Tongue (tissue), 2 donors: ENCODE measurements around the gene CLEC1B. TPM values are rescaled to one million over a fixed set of nuclear protein-coding genes. Genes with fewer than 3 reads are reported as not detected.
"Not testable (repeated sequence)": the region's sequence is repeated elsewhere in the genome, so short reads cannot be mapped to it uniquely, and the experiment has no call there.

Source experiments
- DNase-seq: peaks from one replicate; pipeline ENCODE4 v3.0.0-alpha.2; 2015
- total RNA-seq: library from RNA; depleted of rRNA; stranded (reverse); fragments of >200 nt; gene quantifications from one replicate; pipeline ENCODE4 v1.2.3, GENCODE V29; 2014

Gene CLEC1B
- not detected for total RNA-seq

DNA sequence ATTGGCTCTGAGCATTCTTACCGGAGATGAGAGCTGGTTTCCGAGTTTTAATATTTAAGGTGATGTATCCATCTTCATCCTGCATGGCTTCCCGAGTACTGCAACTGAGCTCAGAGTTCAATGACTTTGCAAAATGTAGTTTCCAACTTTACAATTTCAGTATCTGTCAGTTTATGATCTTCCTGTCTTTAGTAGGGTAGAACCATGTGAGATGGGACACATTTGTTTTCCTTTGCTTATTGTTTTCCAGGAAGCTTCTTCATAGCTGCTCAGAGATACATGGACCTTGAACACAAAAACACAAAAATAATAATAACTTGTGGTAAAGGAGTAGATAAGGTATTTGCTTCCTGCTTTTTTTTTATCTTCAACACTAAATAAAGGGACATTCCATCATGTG is at the start of gene CLEC1B:
Gene CLEC1B (minus strand): TSS at position 106 of the 400 bp plus-strand sequence. CDS start 21 bp downstream, at position 85.
- DNase-seq, result no peak

DNA sequence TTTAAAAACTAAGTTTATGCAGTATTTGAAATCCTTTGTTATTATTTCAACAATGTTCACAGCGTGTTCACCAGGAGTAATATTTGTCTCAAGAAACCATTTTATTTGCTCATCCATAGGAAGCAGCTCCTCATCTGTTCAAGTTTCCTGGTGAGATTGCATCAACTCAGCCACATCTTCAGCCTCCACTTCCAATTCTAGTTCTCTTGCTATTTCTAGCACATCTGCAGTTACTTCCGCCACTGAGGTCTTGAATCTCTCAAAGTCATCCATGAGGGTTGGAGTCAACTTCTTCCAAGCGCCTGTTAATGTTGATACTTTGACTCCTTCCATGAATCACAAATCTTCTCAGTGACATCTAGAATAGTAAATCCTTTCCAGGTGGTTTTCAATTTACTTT is 49.6 kb upstream of the CLEC1B start:
- DNase-seq, result no peak

DNA sequence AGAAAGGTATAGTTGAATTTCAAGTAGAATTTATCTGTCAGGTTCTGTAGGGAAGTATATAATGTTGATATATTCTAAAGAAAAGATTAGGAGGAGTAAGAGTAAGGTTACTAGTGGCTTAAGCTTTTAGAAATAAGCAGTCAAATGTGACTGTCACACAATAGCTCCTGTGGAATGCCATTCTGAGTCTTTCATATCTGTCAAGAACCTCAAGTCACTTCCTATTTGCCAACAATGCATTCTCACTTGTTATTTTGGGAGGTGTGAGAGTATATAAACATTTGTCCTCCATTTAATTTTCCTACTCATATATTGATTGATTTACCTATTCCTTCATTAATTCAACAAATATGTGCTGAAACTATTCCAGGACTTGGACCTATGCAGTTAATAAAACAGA is 43.2 kb upstream of the CLEC1B start:
- no peak for DNase-seq

GRCh38 chr12:10033783-10034545 is 35.0 kb upstream of the CLEC1B start:
- DNase-seq, result peak; percentile 32

DNA sequence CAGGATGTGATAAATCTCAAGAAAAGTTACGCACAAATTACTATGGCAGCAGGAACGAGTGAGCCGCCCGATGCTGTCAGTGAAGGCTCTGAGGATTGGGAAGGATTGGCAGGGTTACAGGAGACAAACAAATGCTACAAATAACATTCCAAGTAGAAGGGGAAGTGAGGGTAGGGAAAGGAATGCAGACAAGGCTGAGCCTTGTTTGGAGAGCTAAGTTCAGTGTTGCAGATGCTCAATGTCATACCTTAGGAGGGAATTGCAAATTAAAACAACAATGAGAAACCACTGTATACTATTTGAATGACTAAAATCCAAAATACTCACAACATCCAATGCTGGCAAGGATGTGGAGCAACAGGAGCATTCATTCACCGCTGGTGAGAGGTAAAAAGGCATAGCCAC is 32.9 kb upstream of the CLEC1B start:
- no peak for DNase-seq

- DNase-seq, result no peak
Measured at GRCh38 chr12:10031321-10031720, 32.4 kb upstream of the CLEC1B start.

- no peak for DNase-seq
Measured at GRCh38 chr12:10030446-10030845, 31.5 kb upstream of the CLEC1B start, which contains the start of gene CLEC9A. Gene CLEC9A, plus strand, starts transcription at chr12:10030682. Its CDS starts 22,006 bp downstream, at chr12:10052688.

DNA sequence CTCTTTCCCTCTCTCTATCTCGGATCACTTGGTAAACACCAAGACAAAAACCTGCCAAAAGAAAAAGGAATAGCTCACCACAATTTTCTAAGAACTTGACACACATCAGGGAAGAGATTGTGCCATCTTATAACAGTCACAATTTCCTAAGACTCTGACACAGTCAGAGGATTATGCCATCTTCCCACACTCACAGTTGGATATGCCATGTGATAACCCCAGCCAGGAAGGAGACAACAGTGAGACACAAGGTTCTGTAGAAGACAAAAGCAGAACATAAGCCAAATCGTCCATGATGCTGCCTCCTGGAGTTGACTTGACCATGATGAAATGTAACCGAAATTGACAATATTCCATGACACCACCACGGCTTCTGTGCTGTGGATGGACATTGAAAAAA is 28.8 kb upstream of the CLEC1B start:
- no peak for DNase-seq

DNA sequence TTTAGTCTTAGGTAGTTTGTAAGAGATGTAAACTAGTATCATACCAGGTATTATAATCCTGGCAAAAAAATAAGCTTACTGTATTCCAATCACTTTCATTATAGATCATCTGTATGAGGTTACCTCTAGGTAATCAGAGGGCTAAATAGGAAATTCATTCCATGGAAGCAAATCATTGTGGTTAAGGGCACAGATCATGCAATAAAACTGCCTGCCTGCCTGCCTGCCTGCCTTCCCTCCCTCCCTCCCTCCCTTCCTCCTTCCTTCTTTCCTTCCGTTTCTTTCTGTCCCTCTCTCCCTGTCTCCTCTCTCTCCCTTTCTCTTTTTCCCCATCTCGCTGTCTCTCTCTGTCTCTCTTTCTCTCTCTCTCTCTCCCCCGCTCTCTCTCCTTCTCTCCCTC is 28.4 kb upstream of the CLEC1B start:
- no peak for DNase-seq

- not testable (repeated sequence) for DNase-seq
Measured at GRCh38 chr12:10026666-10027065, 27.7 kb upstream of the CLEC1B start.

DNA sequence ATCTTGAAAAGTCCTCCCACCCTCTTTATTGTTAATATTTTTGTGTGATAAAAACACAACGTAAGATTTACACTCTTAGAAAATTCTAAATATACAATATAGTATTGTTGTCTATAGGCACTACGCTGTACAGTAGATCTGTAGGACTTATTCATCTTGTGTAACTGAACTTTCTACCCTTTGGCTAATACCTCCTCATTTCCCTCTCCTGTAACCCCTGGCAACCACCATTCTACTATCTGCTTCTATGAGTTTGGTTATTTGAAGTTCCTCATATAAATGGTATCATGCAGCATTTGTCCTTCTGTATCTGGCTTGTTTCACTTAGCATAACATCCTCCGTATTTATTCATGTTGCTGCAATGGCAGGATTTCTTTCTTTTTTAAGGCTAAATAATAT is 26.3 kb upstream of the CLEC1B start:
- no peak for DNase-seq

DNA sequence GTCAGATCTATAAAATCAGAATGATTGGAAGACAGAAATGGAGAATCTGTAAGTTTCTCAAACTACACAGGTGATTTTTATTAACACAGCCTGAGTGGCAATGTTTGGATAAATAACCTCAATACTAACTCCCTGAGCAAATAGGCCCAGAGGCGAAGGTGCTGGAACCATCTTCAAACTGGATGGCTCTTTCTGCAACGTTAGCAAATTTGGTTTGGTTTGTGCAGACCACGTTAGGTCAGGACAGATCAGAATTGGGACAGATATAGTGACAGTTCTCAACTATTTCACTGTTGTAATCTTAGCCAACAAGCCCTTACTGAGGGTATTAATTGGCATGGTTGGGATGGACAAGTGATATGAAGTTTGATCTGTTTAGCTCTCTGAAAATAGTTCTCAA is 22.4 kb upstream of the CLEC1B start:
- no peak for DNase-seq

GRCh38 chr12:10018386-10018785 is 19.5 kb upstream of the CLEC1B start:
- peak; percentile 24 for DNase-seq

GRCh38 chr12:10016881-10017280 is 18.0 kb upstream of the CLEC1B start:
- DNase-seq, result no peak

GRCh38 chr12:10015450-10015849 is 16.5 kb upstream of the CLEC1B start:
- DNase-seq, result no peak

DNA sequence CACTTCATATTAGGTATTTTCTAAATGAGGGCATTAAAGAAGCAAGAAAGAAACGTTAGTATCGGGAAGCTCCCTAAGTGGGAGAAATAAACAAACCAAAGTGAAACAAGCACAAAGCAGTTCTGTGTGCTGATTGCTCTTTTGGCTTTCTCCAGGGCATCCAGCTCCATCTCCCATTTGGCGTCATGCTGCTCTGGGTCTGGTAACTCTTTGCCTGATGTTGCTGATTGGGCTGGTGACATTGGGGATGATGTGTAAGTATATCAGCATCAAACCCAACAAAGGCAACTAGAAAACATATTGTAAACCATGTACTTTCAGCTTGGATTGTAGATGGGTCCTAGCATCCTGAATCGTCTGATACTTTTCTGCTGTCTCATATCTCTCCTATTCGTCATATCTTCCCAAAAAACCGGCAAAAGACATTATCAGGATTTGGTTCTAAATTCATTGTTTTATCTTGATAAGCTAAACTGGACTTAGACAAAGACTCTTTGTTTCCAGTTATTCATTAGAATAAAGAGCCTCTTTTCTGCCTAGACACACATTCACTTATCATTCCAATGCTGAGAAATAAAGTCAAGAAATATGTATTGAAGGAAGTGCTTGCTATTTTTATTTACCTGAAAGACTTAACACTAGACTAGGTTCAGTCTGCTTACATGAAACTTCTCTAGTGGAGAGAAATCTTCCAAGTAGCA is 13.9 kb upstream of the CLEC1B start:
- no peak for DNase-seq

- DNase-seq, result peak; percentile 11
Measured at GRCh38 chr12:10001171-10001776, 2.4 kb upstream of the CLEC1B start.

DNA sequence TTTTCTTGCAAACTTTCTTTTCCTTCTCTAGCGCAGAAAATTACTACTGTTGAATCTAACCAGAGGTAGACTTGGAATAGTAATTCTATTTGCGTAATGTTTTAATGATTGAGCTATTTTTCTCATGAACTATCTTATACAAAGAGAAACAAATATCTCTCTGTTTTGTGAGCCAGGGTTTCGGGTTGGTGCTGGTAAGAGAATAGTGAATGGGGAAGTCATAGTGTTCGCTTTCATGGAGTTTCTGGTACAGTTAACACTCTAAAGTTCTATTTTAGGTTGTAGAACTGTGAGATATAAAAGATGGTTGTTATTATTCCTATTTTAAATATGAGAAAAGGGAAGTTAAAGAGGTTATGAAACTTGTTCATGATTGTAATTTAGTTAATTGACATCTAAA is 6.6 kb downstream of the CLEC1B start:
- DNase-seq, result no peak

- no peak for DNase-seq
Measured at GRCh38 chr12:9991876-9992275, 7.0 kb downstream of the CLEC1B start.

GRCh38 chr12:9980126-9980525 is 18.8 kb downstream of the CLEC1B start:
- no peak for DNase-seq

DNA sequence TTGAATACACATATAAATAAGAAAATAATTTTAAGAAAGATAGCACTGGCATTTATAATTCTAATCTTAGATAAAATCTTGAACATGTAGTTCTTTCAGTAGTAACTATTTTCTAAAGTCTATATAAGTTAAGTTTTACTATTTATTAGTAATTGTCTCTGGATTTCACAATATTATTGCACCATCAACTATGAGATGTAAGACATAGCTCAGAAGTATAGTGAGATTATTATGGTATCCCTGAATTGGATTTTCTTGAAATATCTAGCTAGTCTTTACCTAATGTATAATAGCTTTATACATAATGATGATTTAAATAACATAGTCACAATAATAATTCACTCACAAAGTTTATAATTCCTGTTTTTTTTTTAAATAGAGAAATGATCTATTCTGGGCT is 21.0 kb downstream of the CLEC1B start:
- no peak for DNase-seq

DNA sequence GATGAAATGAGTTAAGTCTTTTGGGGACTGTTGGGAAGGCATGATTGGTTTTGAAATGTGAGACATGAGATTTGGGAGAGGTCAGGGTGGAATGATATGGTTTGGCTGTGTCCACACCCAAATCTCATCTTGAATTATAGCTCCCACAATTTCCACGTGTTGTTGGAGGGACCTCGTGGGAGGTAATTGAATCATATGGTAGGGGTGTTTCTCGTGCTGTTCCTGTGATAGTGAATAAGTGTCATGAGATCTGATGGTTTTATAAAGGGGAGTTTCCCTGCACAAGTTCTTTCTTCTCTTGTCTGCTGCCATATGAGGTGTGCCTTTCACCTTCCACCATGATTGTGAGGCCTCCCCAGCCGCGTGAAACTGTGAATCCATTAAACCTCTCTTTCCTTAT is 22.3 kb downstream of the CLEC1B start:
- not testable (repeated sequence) for DNase-seq

DNA sequence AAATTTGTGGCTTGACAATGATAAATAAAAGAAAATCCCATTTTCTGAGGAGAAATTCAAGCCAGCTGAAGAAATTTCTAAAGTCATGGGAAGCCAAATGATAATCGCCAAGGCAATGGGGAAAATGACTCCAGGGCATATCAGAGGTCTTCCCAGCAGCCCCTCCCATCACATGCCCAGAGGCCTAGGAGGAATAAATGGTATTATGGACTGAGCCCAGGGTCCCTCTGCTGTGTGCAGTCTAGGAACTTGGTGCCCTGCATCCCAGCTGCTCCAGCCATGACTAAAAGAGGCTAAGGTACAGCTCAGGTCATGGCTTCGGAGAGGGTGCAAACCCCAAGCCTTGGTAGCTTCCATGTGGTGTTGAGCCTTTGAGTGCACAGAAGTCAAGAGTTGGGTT is 23.3 kb downstream of the CLEC1B start:
- no peak for DNase-seq
